Islet precursor cell (in vitro differentiated cells): ENCODE data around the gene BUD13.

Source experiments
- DNase-seq: peaks from one replicate; pipeline ENCODE4 v3.0.0-alpha.2; 2018

BUD13 gene

GRCh38 chr11:116742104-116742503 is 30.7 kb downstream of the BUD13 start:
- DNase-seq, result no peak

DNA sequence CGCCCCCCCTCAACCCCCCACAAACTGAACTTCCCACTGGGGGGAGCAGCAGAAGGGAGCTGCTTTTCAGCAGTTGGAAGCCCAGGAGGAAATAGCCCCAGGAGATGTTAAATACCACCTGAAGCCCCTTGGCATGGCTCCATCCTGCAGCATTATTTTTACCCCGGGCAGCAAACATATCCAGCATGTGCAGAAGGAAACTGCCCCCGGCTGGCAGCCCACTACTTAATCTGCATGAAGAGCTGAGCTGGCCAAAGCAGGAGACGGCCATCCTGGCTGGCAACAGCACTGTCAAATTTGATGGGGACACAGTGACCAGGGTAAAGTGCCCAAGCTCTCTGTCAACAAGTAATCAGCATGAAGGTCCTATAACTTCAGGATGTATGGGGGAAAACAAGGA is 32.0 kb downstream of the BUD13 start:
- DNase-seq, result no peak

- no peak for DNase-seq
These were observed 33.8 kb downstream of the BUD13 start for GRCh38 chr11:116738975-116739374.

GRCh38 chr11:116736763-116737162 is 36.0 kb downstream of the BUD13 start:
- no peak for DNase-seq

- peak; percentile 31 for DNase-seq
These were observed 38.7 kb downstream of the BUD13 start for GRCh38 chr11:116733969-116734508.

- no peak for DNase-seq
These were observed 39.6 kb downstream of the BUD13 start for GRCh38 chr11:116733043-116733755.

DNA sequence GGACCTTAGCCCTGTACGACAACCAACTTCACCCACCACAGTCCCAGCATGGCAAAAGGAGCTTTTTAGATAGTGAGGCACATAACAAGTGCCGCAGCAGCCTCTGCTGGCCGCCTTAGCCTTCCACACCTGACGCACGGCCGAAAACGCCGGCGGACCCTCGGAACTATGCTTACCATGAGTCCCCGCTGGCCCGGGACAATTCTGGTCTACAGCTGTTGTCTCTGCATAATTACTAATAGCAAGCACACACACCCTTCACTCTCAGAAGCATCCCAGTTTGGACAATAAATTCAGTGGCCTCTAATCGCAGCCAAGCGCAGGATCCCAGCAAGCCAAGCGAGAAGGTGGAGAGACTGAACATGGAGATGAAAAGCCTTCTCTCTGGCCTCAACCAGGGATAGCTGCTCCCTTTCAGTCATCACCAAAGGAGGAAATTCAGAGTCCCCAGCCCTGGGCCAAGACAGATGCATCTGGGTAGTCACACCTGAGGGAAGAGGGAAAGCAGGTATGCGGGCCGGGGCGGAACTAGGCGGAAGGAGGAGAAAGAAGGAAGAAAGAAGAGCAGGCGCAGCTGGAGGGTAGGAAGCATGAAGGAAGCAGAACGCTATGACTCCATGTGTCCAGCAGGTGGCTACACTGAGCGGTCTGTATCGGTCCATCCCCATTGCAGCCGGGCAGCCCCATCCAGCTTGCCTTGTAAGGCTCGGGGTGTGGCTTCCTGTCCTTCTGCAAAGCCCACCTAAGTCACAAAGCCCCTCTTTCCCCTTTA is 40.3 kb downstream of the BUD13 start:
- DNase-seq, result peak; percentile 84

GRCh38 chr11:116731821-116732220 is 41.0 kb downstream of the BUD13 start:
- peak; percentile 51 for DNase-seq

GRCh38 chr11:116731097-116731761 is 41.6 kb downstream of the BUD13 start:
- DNase-seq, result peak; percentile 84

GRCh38 chr11:116730601-116731000 is 42.2 kb downstream of the BUD13 start:
- DNase-seq, result no peak

DNA sequence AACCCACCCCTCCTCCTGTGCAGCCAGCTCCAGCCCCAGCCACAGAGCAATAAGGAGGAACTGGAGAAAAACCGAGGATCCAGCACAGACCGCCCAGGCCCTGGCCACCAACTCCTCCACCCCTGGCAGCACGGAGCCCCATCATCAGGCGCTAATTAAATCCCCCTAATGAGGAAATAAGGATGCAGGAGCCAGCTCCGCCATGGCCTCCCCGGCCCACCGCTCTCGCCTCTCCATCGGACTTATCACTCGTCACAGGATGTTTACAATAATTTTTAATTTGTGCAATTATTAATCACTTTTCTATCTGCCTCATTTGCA is 42.6 kb downstream of the BUD13 start:
- DNase-seq, result no peak

GRCh38 chr11:116729501-116730240 is 43.1 kb downstream of the BUD13 start:
- DNase-seq, result no peak

- DNase-seq, result no peak
These were observed 44.8 kb downstream of the BUD13 start for GRCh38 chr11:116727990-116728389.

DNA sequence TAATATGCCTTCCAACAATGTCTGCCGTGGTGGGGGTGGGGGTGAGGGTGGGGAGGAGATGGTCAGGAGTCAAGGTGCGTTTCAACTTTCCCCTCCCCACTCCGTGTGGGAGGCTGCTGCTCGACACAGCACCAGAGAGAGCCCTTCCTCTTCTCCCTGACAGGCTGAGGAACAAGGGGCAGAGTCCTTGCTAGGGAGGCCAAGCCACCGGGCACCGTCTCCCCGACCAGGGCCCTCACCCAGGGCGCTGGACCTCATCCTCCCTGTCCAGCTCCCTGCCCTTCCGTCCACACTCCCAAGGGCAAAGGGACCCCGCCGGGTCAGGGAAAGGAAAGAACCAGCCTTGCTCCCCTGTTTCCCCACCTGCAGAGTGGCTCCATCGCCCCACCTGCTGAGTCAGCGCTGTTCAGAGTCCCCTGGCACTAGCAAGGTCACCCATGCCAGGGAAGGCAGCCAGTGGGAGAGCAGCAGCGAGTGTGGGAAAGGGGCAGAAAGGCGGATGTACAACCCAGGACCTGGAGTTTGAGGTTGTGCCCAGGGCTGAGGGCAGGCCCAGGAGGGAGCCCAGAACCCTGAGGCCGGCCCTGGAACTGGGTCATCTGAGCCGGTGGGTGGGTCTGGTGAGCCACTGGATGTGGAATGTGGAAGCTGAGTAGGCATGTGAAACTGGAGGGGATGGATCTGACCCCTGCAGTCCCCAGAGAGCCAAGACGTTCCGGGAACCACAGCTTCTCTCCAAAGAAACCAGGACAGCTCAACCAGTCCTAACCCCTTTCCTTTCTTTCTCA is 47.2 kb downstream of the BUD13 start:
- DNase-seq, result no peak

- no peak for DNase-seq
These were observed 48.0 kb downstream of the BUD13 start for GRCh38 chr11:116724813-116725212.

DNA sequence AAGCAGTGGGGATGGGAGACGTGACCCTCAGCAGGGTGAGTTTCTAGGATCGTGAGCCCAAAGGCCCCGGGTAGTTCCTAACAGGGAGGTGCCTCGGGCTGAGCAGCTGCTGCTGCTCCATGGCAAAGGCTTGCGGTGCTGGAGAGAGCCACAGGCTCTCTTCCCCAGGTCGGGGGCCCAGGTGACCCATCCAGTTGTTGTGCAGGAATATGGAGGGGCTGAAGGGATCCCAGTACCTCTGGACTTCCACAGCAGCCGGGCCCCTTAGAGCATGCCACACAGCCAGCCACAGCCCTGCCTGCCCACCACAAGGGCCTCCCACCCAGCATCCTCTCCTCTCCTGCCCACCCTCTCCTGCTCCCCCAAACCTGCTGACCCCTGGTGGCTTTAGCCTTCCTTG is 49.3 kb downstream of the BUD13 start:
- no peak for DNase-seq

GRCh38 chr11:116721988-116722387 is 50.8 kb downstream of the BUD13 start:
- no peak for DNase-seq

- no peak for DNase-seq
These were observed 51.9 kb downstream of the BUD13 start for GRCh38 chr11:116720895-116721294.

DNA sequence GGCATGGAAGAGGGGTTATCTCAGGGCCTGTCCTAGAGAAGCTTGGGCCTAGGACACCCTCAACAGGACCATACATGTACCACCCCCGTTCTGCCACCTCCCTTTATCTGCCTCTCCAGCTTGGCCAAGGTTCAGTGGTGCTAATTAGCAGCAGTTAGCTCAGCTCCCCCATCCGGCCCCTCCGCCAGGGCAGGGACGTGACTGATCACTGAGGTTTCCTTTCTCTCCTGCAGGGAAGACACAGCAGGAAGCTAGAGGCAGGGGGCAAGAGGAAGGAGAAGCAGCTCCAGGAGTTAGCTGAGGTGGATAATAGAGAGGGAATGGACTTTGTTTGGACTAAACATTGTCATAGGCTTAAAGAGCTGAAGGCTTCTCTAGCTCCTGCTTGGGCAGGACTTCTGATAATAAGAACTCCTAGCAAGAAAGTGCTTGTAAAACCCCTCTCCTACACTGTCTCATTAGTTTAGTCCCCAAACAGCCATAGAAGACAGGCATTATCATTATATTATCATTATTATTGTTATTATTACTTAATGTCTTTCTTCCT is 53.8 kb downstream of the BUD13 start:
- DNase-seq, result no peak

- no peak for DNase-seq
These were observed 56.2 kb downstream of the BUD13 start for GRCh38 chr11:116716621-116717020.

DNA sequence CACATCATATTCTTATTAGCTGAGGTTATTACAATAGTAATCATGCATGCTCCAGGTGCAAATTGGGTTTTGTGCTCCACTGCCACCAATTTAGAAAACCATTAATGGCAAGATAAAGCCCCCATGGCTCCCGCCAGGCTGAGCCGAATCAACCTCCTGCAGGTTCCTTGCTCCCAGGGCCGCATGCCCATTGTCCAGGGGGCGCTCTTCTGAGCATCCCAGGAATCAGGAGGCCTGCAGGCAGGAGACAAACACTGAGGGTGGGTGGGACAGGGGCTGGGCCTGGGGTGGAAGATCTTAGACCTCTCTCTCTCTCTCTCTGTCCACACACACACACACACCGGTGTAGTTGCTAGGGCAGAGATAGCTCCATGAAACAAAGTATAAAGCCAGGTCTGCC is 57.4 kb downstream of the BUD13 start:
- DNase-seq, result no peak

DNA sequence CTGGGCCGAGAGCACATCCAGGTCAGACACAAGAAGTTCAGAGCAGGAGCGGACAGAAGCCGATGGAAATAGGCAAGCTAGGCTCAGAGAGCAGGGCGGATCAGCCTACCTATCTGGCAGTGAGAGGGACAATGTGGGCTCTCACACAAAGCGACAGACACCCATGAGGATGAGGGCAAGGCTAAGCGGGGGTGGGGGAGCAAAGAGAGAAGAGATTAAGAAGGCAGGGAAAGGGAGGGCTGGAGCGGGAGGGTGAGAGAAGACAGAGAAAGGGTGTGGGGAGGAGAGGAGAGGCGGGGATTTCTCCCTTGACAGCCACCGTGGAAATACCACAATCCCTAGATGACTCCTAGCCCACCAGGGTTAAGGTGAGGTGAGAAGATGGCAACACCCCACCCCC is 57.9 kb downstream of the BUD13 start:
- peak; percentile 26 for DNase-seq
